SH-SY5Y (cell line): Measurements from ENCODE around the gene IRS4.

ENCODE experiments used
- GATA2 ChIP-seq: IDR thresholded peaks from 2 replicates; pipeline ENCODE4 v1.6.1; 2011; ENCODE audit warnings: mild to moderate bottlenecking, low read depth, low read length
- GATA3 ChIP-seq: IDR thresholded peaks from 2 replicates; pipeline ENCODE4 v1.6.1; 2011; ENCODE audit warnings: low read depth, mild to moderate bottlenecking, low read length, moderate library complexity

DNA sequence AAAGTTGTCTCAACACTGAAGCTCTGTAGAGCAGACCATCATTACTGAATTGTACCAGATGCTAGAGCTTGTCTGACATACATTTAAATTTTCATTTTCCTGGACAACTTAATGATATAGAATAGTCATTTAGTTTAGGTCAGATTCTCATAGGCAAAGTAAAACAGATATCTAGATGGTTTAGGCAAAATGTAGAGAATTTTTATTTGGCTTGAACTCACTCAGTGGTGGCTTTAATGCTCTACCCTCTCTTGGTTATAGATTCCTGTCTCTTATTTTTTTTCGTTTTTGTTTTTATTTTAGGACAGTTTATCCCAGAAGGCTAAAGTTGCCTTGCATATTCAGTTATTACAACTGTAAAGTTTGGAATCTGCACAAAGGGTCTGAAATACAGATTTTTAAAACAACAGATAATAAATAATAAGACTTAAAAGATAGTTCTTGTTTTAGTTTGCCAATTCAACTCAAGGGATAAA is 4.0 kb upstream of the IRS4 start:
- no peak for TF ChIP-seq GATA2
- TF ChIP-seq GATA3, result no peak
